GM03348 (cell line): ENCODE data around the gene TES.
"Not testable (repeated sequence)": the region's sequence is repeated elsewhere in the genome, so short reads cannot be mapped to it uniquely, and the experiment has no call there.

Source experiments
- DNase-seq: peaks from one replicate; pipeline ENCODE4 v3.0.0; 2012; ENCODE audit warnings: low spot score

The TES gene

GRCh38 chr7:116210345-116211005 lies at the start of gene TES:
TSS of gene TES (plus strand) at chr7:116210539. CDS start at chr7:116210708, 169 bp downstream.
- DNase-seq = peak; percentile 88

GRCh38 chr7:116161728-116162127 lies 48.6 kb upstream of the TES start:
- DNase-seq = no peak

- DNase-seq = no peak
These were observed 48.1 kb upstream of the TES start for GRCh38 chr7:116162254-116162653.

- no peak for DNase-seq
These were observed 47.3 kb upstream of the TES start for GRCh38 chr7:116162992-116163391.

- DNase-seq = peak; percentile 31
These were observed 45.6 kb upstream of the TES start for GRCh38 chr7:116164552-116165306.

GRCh38 chr7:116165717-116166116 lies 44.6 kb upstream of the TES start:
- no peak for DNase-seq

GRCh38 chr7:116166156-116166555 lies 44.2 kb upstream of the TES start:
- no peak for DNase-seq

GRCh38 chr7:116167177-116167576 lies 43.2 kb upstream of the TES start:
- no peak for DNase-seq

- DNase-seq = peak; percentile 23
These were observed 41.3 kb upstream of the TES start for GRCh38 chr7:116169060-116169459.

GRCh38 chr7:116170180-116170579 lies 40.2 kb upstream of the TES start:
- DNase-seq = no peak

GRCh38 chr7:116171094-116171493 lies 39.2 kb upstream of the TES start:
- DNase-seq = no peak

- DNase-seq = no peak
These were observed 38.0 kb upstream of the TES start for GRCh38 chr7:116172353-116172752.

GRCh38 chr7:116173051-116174028 lies 37.0 kb upstream of the TES start:
- peak; percentile 33 for DNase-seq

- not testable (repeated sequence) for DNase-seq
These were observed 35.2 kb upstream of the TES start for GRCh38 chr7:116175095-116175494.

GRCh38 chr7:116176226-116176625 lies 34.1 kb upstream of the TES start:
- no peak for DNase-seq

GRCh38 chr7:116177009-116177408 lies 33.3 kb upstream of the TES start:
- DNase-seq = peak; percentile 62

GRCh38 chr7:116180302-116180701 lies 30.0 kb upstream of the TES start:
- peak; percentile 65 for DNase-seq

GRCh38 chr7:116182023-116182422 lies 28.3 kb upstream of the TES start:
- no peak for DNase-seq

GRCh38 chr7:116185450-116185849 lies 24.9 kb upstream of the TES start:
- DNase-seq = no peak

GRCh38 chr7:116185956-116186355 lies 24.4 kb upstream of the TES start:
- DNase-seq = no peak

GRCh38 chr7:116187400-116187799 lies 22.9 kb upstream of the TES start:
- DNase-seq = no peak

- no peak for DNase-seq
These were observed 16.8 kb upstream of the TES start for GRCh38 chr7:116193329-116194087.
